ENCODE results near the gene TPBGL. TPM values are rescaled to one million over a fixed set of nuclear protein-coding genes. Genes with fewer than 3 reads are reported as not detected.

The TPBGL gene
- total and polyA plus RNA-seq, 4 donors = 0.11 to 0.58 (median 0.33) TPM

GRCh38 chr11:75204012-75204674 is 36.4 kb upstream of the TPBGL start:
- H3K4me1 ChIP-seq (ENCODE audit: control insufficient read depth in 5 of 5, insufficient read depth in 5 of 5, low read length in 5 of 5) = peaks cover 0 to 5% (median 0%) of the 10 kb centered on the region in 5 donors
- WGBS, 2 donors = 80 to 81% methylated on average over 10 of the region's 10 CpGs
- ATAC-seq (ENCODE audit: insufficient read depth, low FRiP score) (no peak), DNase-seq (no peak)
- H3K27ac ChIP-seq (ENCODE audit: low read depth in 1 of 2, low read length in 1 of 2) = no peak overlapping the region
- peaks cover 0 to 12% (median 0%) of the 10 kb centered on the region in 4 donors for H3K36me3 ChIP-seq (ENCODE audit: control insufficient read depth in 4 of 4, insufficient read depth in 4 of 4, low read length in 4 of 4)
- H3K9ac ChIP-seq (ENCODE audit: insufficient read depth in 1 of 2, low read length in 2 of 2) = no peak overlapping the region
- H3K9me3 ChIP-seq (ENCODE audit: control insufficient read depth in 4 of 4, insufficient read depth in 3 of 4, low read length in 3 of 4) = no peaks in the 10 kb centered on the region
- no peak overlapping the region for H3K4me3 ChIP-seq
- TF ChIP-seq CTCF (IDR thresholded peaks at IDR 0.05; ENCODE audit: control extremely low read depth, extremely low read depth) = no peak
- no peaks in the 10 kb centered on the region for H3K27me3 ChIP-seq (ENCODE audit: control insufficient read depth in 3 of 3, insufficient read depth in 3 of 3, low read length in 2 of 3)

- Histone ChIP-seq H3K4me1 (ENCODE audit: control insufficient read depth in 5 of 5, insufficient read depth in 5 of 5, low read length in 5 of 5) (peaks cover 0 to 5% (median 0%) of the 10 kb centered on the region in 5 donors), H3K36me3 (ENCODE audit: control insufficient read depth in 4 of 4, insufficient read depth in 4 of 4, low read length in 4 of 4) (peaks cover 0 to 8% (median 0%) of the 10 kb centered on the region in 4 donors), H3K27me3 (ENCODE audit: control insufficient read depth in 3 of 3, insufficient read depth in 3 of 3, low read length in 2 of 3) (no peaks in the 10 kb centered on the region), H3K4me3 (no peak overlapping the region), H3K9me3 (ENCODE audit: control insufficient read depth in 4 of 4, insufficient read depth in 3 of 4, low read length in 3 of 4) (no peaks in the 10 kb centered on the region), H3K9ac (ENCODE audit: insufficient read depth in 1 of 2, low read length in 2 of 2) (no peak overlapping the region), H3K27ac (ENCODE audit: low read depth in 1 of 2, low read length in 1 of 2) (no peak overlapping the region)
- TF ChIP-seq CTCF (IDR thresholded peaks at IDR 0.05; ENCODE audit: control extremely low read depth, extremely low read depth) = peak; percentile 75
- ATAC-seq (ENCODE audit: insufficient read depth, low FRiP score) = peak; percentile 83
- WGBS, 2 donors = 30 to 33% methylated on average over 9 of the region's 9 CpGs
- DNase-seq = peak; percentile 72 to 76 (median 74)
Observed at GRCh38 chr11:75204685-75205563, 35.6 kb upstream of the TPBGL start.

GRCh38 chr11:75205564-75206020 is 35.0 kb upstream of the TPBGL start:
- DNase-seq (no peak), ATAC-seq (ENCODE audit: insufficient read depth, low FRiP score) (no peak)
- WGBS, 2 donors = 79 to 85% methylated on average over 5 of the region's 5 CpGs
- no peak overlapping the region for H3K27ac ChIP-seq (ENCODE audit: low read depth in 1 of 2, low read length in 1 of 2)
- H3K4me3 ChIP-seq = no peak overlapping the region
- H3K9me3 ChIP-seq (ENCODE audit: control insufficient read depth in 4 of 4, insufficient read depth in 3 of 4, low read length in 3 of 4) = no peaks in the 10 kb centered on the region
- H3K9ac ChIP-seq (ENCODE audit: insufficient read depth in 1 of 2, low read length in 2 of 2) = no peak overlapping the region
- H3K27me3 ChIP-seq (ENCODE audit: control insufficient read depth in 3 of 3, insufficient read depth in 3 of 3, low read length in 2 of 3) = no peaks in the 10 kb centered on the region
- peaks cover 0 to 4% (median 0%) of the 10 kb centered on the region in 4 donors for H3K36me3 ChIP-seq (ENCODE audit: control insufficient read depth in 4 of 4, insufficient read depth in 4 of 4, low read length in 4 of 4)
- H3K4me1 ChIP-seq (ENCODE audit: control insufficient read depth in 5 of 5, insufficient read depth in 5 of 5, low read length in 5 of 5) = peaks cover 0 to 5% (median 0%) of the 10 kb centered on the region in 5 donors
- TF ChIP-seq CTCF (IDR thresholded peaks at IDR 0.05; ENCODE audit: control extremely low read depth, extremely low read depth) = no peak

All from lung (tissue), 12 donors.